ENCODE data around the gene MRM1.

Gene MRM1

GRCh38 chr17:36601303-36602029, at the start of gene MRM1:
TSS of gene MRM1 (plus strand) at chr17:36601583. CDS start at chr17:36601811, 228 bp downstream.
- TF ChIP-seq ZFX (IDR thresholded peaks at IDR 0.05) (peak; percentile 90), CTCF (conservative IDR thresholded peaks at IDR 0.05) (no peak; the same call in 1 of the 2 replicates)
- peak within 1 kb of the TSS; percentile 94 for H3K27ac ChIP-seq

GRCh38 chr17:36553459-36553858, 47.9 kb upstream of the MRM1 start:
- H3K27ac ChIP-seq = no peak overlapping the region
- TF ChIP-seq ZFX (IDR thresholded peaks at IDR 0.05) (no peak), CTCF (conservative IDR thresholded peaks at IDR 0.05) (no peak)

- TF ChIP-seq ZFX (IDR thresholded peaks at IDR 0.05) (no peak), CTCF (conservative IDR thresholded peaks at IDR 0.05) (no peak)
- no peak overlapping the region for H3K27ac ChIP-seq
These were observed 35.3 kb upstream of the MRM1 start for GRCh38 chr17:36566081-36566480.

GRCh38 chr17:36575028-36575427, 26.4 kb upstream of the MRM1 start:
- no peak overlapping the region for H3K27ac ChIP-seq
- TF ChIP-seq ZFX (IDR thresholded peaks at IDR 0.05) = no peak
- TF ChIP-seq CTCF (conservative IDR thresholded peaks at IDR 0.05) = no peak

- H3K27ac ChIP-seq = no peak overlapping the region
- TF ChIP-seq ZFX (IDR thresholded peaks at IDR 0.05) (no peak), CTCF (conservative IDR thresholded peaks at IDR 0.05) (no peak)
These were observed 24.6 kb upstream of the MRM1 start for GRCh38 chr17:36576793-36577192.

GRCh38 chr17:36578671-36579070, 22.7 kb upstream of the MRM1 start:
- H3K27ac ChIP-seq = no peak overlapping the region
- TF ChIP-seq ZFX (IDR thresholded peaks at IDR 0.05) (no peak), CTCF (conservative IDR thresholded peaks at IDR 0.05) (no peak)

GRCh38 chr17:36583787-36584186, 17.6 kb upstream of the MRM1 start:
- no peak overlapping the region for H3K27ac ChIP-seq
- TF ChIP-seq ZFX (IDR thresholded peaks at IDR 0.05) = no peak
- no peak for TF ChIP-seq CTCF (conservative IDR thresholded peaks at IDR 0.05)
